ENCODE measurements around the gene HAL.

HAL gene

GRCh38 chr12:96006727-96007126, 10.6 kb upstream of the HAL start:
- no peak for DNase-seq

GRCh38 chr12:96000858-96001257, 4.7 kb upstream of the HAL start:
- DNase-seq: no peak

- no peak for DNase-seq
Measured at GRCh38 chr12:95999484-95999883, 3.3 kb upstream of the HAL start.

GRCh38 chr12:95998611-95999286, 2.6 kb upstream of the HAL start:
- peak; percentile 21 to 78 for DNase-seq

- DNase-seq: no peak
Measured at GRCh38 chr12:95997911-95998510, 1.9 kb upstream of the HAL start.

- no peak for DNase-seq
Measured at GRCh38 chr12:95997276-95997675, 1.1 kb upstream of the HAL start.

- no peak for DNase-seq
Measured at GRCh38 chr12:95995238-95996031, 709 bp downstream of the HAL start.

- DNase-seq: no peak
Measured at GRCh38 chr12:95994476-95994875, 1.7 kb downstream of the HAL start.

- no peak for DNase-seq
Measured at GRCh38 chr12:95993907-95994306, 2.2 kb downstream of the HAL start.

GRCh38 chr12:95990136-95990535, 6.0 kb downstream of the HAL start:
- DNase-seq: no peak

- DNase-seq: no peak
Measured at GRCh38 chr12:95989504-95990123, 6.5 kb downstream of the HAL start.

- no peak for DNase-seq
Measured at GRCh38 chr12:95988506-95989275, 7.5 kb downstream of the HAL start.

GRCh38 chr12:95986635-95987570, 9.2 kb downstream of the HAL start:
- no peak for DNase-seq

GRCh38 chr12:95984682-95985081, 11.5 kb downstream of the HAL start:
- DNase-seq: no peak

GRCh38 chr12:95982602-95983001, 13.5 kb downstream of the HAL start:
- no peak for DNase-seq

- no peak for DNase-seq
Measured at GRCh38 chr12:95980437-95980836, 15.7 kb downstream of the HAL start.

GRCh38 chr12:95978774-95979173, 17.4 kb downstream of the HAL start:
- no peak for DNase-seq

- DNase-seq: no peak
Measured at GRCh38 chr12:95978351-95978750, 17.8 kb downstream of the HAL start.

- DNase-seq: no peak
Measured at GRCh38 chr12:95977764-95978305, 18.3 kb downstream of the HAL start.

GRCh38 chr12:95976416-95976832, 19.7 kb downstream of the HAL start:
- no peak for DNase-seq

- DNase-seq: no peak
Measured at GRCh38 chr12:95975491-95975890, 20.7 kb downstream of the HAL start.

All from hippocampal formation (tissue), 2 donors.